ENCODE results near the gene TSSK6. TPM values are rescaled to one million over a fixed set of nuclear protein-coding genes. Genes with fewer than 3 reads are reported as not detected.

The TSSK6 gene
- total and polyA plus RNA-seq, 5 experiments from 2014 or later = 0.59 to 10.8 (median 3.7) TPM

DNA sequence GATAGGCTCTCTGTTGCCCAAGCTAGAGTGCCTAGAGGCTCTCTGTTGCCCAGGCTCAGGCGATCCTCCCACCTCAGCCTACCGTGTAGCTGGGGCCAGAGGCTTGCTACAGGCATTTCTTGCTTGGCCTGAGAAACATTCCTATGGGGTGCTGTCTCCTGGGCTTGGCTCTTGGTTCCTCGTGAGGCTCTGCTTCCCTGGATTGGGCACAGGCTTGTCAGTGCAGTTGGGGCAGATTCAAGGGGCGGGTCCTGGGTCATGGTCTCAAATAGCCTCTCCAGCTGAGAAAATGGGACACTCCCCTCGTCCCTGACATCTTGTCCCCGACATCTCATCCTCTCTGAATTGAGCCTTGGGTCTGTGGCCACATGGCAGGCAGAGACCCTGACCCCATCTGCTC, 4.9 kb downstream of the TSSK6 start:
- Mint-ChIP-seq H3K27ac (peak overlapping the region in 7 of 10 donors; percentile 22 to 54 (median 41)), H3K36me3 (peaks cover 0 to 23% (median 3%) of the 10 kb centered on the region in 3 donors), H3K4me3 (no peak overlapping the region), H3K9me3 (no peaks in the 10 kb centered on the region), H3K4me1 (peaks cover 0 to 4% (median 0%) of the 10 kb centered on the region in 4 donors), H3K27me3 (no peaks in the 10 kb centered on the region)
- DNase-seq = no peak
- ATAC-seq = no peak
- POLR2A ChIA-PET = interaction anchor here (0.7 kb wide), 1 partner anchor 266 kb away, joined by 7 read pairs; no protein-coding TSS in a partner anchor

DNA sequence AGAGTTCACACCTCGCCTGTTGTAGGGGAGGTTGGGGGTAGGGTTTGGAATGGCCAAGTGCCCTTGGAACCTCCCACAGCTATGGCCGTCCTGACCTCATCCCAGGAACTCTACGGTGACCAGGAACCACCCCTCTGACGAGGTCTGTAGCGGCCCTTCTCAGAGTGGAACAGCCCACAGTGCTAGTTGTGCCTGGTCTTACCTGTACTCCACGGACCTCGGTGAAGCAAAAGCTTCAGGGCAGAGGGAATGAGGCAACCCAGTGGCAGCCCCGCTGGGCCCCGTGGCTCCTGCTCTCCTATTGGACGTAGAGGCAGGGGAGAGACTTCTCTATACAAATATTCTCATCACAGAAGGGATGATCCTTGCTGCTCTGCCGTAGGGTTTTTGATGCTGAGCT, 7.1 kb downstream of the TSSK6 start:
- POLR2A ChIA-PET = no interaction called here
- H3K27ac Mint-ChIP-seq = no peak overlapping the region
- no peaks in the 10 kb centered on the region for H3K9me3 Mint-ChIP-seq
- peaks cover 0 to 3% (median 1%) of the 10 kb centered on the region in 4 donors for H3K4me1 Mint-ChIP-seq
- H3K27me3 Mint-ChIP-seq = no peaks in the 10 kb centered on the region
- H3K36me3 Mint-ChIP-seq = peaks cover 0 to 45% (median 6%) of the 10 kb centered on the region in 3 donors
- H3K4me3 Mint-ChIP-seq = no peak overlapping the region
- no peak for ATAC-seq
- DNase-seq = no peak

DNA sequence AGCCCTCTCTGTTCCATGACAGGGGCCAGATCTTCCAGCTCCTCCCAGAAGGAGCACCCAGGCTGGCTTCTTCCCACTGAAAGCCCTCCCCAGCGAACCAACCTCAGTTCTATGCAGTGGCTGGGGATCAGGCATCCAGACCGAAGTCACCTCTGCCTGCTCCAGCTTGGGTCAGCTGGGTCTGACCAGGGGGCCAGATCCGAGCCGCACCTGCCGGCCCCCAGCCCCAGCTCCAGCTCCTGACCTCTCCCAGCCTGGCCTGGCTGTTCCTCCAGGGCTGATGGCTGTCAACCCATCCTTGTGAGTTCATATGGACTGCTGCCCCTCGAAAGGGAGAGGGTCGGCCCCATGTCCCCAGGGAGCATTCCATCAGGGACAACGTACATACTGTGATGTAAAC, 8.0 kb downstream of the TSSK6 start:
- Mint-ChIP-seq H3K27ac (peak overlapping the region in 1 of 10 donors; percentile 43), H3K36me3 (peaks cover 0 to 54% (median 6%) of the 10 kb centered on the region in 3 donors)

DNA sequence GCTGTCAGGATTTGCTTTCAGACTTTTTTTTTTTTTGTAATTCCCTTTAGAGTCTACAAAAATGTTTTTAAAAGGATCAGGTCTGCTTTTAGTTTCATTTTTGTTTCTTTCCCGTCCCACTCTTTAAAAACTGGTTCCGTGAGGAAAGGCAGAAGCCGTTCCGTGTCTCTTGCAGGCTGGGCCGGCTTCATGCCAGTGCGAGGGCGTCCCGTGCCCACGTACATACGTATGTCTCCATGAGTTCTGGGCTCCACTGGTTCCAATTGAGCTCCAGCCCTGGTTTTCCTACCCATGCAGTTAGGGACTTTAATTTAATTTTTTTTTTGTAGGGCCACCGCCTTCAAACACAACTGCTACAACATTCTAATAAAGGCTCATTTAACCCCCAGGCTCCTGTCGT, 8.8 kb downstream of the TSSK6 start:
- Mint-ChIP-seq H3K27ac (peak overlapping the region in 1 of 10 donors; percentile 43), H3K4me1 (peaks cover 0 to 5% (median 1%) of the 10 kb centered on the region in 4 donors), H3K36me3 (peaks cover 0 to 61% (median 6%) of the 10 kb centered on the region in 3 donors), H3K9me3 (no peaks in the 10 kb centered on the region), H3K4me3 (no peak overlapping the region), H3K27me3 (no peaks in the 10 kb centered on the region)
- DNase-seq (no peak), ATAC-seq (no peak)
- POLR2A ChIA-PET = interaction anchor here (0.7 kb wide), 1 partner anchor 157 kb away, joined by 3 read pairs; no protein-coding TSS in a partner anchor

More for the DNA sequence above, 8.0 kb downstream of the TSSK6 start:
- Mint-ChIP-seq H3K27me3 (no peaks in the 10 kb centered on the region), H3K9me3 (no peaks in the 10 kb centered on the region), H3K4me3 (no peak overlapping the region), H3K4me1 (peaks cover 0 to 3% (median 1%) of the 10 kb centered on the region in 4 donors)
- DNase-seq = no peak
- no peak for ATAC-seq
- POLR2A ChIA-PET = interaction anchor here (0.7 kb wide), 1 partner anchor 122 kb away, joined by 3 read pairs; no protein-coding TSS in a partner anchor

DNA sequence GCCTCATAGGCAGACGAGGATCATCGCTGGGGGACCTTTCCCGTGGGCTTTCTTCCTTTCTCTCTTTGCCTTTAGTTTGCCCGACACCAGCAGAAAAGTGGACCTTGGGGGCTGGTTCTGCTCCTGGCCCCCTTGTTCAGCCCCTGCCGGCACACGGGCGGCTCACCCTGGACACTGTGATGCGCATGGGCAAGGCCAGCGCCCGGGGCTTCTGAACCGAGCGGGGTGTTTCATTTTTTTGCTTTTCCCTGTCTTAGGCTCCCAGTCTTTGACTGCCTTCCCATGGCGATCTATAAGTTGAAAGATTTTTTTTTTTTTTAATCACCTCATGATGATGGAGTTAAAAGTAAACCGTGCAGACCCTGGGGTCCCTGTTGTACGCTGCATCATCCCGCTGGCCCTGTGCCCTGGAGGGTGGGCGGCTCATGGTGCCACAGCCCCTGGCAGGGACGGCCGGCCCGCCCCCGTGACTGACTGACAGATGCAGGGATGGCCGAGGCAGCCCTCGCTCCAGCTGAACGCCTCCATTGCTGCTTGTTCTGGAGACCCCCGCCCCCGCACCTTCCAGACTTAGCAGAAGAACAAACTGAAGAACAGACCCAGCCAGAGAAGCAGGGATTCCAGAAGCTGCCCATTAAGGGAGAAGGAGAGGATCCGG, 9.6 kb downstream of the TSSK6 start:
- peaks cover 0 to 67% (median 6%) of the 10 kb centered on the region in 3 donors for H3K36me3 Mint-ChIP-seq
- POLR2A ChIA-PET = interaction anchor here (0.7 to 1.3 kb wide), 2 partner anchors 9 to 56 kb away, joined by 3 read pairs; no protein-coding TSS in a partner anchor
- peaks cover 0 to 5% (median 1%) of the 10 kb centered on the region in 4 donors for H3K4me1 Mint-ChIP-seq
- no peak for DNase-seq
- no peaks in the 10 kb centered on the region for H3K9me3 Mint-ChIP-seq
- H3K4me3 Mint-ChIP-seq = no peak overlapping the region
- H3K27ac Mint-ChIP-seq = no peak overlapping the region
- ATAC-seq = no peak
- no peaks in the 10 kb centered on the region for H3K27me3 Mint-ChIP-seq

DNA sequence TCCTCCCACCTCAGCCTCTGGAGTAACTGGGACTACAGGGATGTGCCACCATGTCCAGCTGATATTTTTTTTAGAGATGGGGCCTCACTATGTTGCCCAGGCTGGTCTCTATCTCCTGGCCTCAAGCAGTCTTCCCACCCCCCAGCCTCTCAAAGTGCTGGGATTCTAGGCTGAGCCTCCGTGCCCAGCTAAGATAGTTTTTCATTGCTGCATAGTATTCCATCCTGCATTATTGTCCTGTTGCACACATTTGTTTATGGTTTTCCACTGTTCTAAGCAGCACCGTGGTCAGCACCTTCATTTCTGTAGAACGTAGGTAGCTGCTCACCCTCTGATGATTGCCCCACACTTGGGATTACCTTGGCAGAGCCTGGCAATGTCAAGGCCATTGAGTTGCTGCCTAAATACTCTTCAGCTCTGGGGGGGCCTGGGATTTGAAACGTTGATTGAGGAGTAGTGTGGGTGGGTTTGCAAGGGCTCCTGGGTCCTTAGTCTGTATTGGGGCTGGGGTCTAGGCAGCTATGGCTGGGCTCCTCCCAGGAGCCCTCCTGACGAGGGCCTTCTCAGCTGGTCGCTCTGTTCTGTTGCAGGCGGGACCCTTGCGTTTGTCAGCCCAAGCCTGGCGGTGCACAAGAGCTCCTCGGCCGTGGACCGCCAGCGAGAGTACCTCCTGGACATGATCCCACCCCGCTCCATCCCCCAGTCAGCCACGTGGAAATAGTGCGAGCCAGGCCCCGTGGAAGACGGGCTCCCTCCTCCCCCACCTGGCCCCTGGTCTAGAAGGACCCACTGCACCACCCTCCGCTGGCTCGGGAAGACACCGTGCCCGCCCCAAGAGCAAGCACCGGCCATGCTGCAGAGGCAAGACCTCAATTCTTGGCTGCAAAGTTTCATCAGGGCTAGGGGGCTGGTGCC, 10.3 kb downstream of the TSSK6 start:
- Mint-ChIP-seq H3K4me3 (no peak overlapping the region), H3K9me3 (no peaks in the 10 kb centered on the region), H3K27ac (peak overlapping the region in 2 of 10 donors; percentile 62 to 63), H3K27me3 (no peaks in the 10 kb centered on the region), H3K36me3 (peaks cover 0 to 74% (median 6%) of the 10 kb centered on the region in 3 donors), H3K4me1 (peaks cover 0 to 5% (median 1%) of the 10 kb centered on the region in 4 donors)
- POLR2A ChIA-PET = interaction anchor here (0.7 to 1.3 kb wide), 3 partner anchors 9 to 359 kb away, joined by 3 to 4 read pairs (median 3); no protein-coding TSS in a partner anchor
- no peak for DNase-seq
- ATAC-seq = no peak

DNA sequence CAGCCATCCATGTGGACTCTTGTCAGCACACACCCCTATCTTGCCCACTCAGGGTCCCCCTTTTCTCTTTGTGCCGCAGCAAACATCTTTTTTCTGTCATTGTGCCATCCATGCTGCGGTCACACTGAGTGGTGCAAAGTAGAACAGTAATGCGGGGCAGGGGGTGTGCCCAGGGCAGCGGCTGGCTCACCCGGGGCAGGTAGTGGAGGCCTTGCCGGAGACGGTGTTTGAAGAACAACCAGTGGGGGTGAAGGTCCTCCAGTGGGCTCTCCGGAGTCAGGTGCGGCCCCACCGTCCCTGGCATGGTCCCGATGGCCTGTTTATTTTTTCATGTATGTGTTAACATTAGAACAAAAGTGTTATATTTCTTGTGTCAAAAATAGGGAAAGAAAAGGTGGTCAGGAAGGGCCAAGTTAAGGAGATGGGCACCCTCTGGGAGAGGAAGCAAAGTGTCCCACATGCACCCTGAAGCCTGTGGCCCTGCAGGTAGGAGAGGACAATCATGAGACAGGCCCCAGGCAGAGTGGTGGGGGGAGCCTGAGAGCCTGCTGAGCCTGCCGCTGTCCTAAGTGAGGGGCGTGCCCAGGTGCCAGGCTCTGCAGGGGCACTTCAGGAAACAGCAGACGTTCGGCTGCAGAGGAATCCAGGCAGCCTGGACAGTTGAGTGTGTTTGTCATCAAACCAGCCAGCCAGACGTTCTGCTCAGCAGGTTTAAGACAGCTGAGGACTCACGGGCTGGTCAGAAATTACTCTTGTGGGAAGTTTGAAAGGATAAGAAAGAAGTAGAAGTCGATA, 12.3 kb downstream of the TSSK6 start:
- DNase-seq = peak in 1 of 10 donors; percentile 46
- POLR2A ChIA-PET = interaction anchor here (0.6 kb wide), 1 partner anchor 109 kb away, joined by 6 read pairs; no protein-coding TSS in a partner anchor
- ATAC-seq = no peak
- no peaks in the 10 kb centered on the region for H3K27me3 Mint-ChIP-seq
- H3K27ac Mint-ChIP-seq = peak overlapping the region in 5 of 10 donors; percentile 15 to 88 (median 29)
- no peak overlapping the region for H3K4me3 Mint-ChIP-seq
- peaks cover 0 to 5% (median 1%) of the 10 kb centered on the region in 4 donors for H3K4me1 Mint-ChIP-seq
- H3K9me3 Mint-ChIP-seq = no peaks in the 10 kb centered on the region
- peaks cover 0 to 82% (median 7%) of the 10 kb centered on the region in 3 donors for H3K36me3 Mint-ChIP-seq

DNA sequence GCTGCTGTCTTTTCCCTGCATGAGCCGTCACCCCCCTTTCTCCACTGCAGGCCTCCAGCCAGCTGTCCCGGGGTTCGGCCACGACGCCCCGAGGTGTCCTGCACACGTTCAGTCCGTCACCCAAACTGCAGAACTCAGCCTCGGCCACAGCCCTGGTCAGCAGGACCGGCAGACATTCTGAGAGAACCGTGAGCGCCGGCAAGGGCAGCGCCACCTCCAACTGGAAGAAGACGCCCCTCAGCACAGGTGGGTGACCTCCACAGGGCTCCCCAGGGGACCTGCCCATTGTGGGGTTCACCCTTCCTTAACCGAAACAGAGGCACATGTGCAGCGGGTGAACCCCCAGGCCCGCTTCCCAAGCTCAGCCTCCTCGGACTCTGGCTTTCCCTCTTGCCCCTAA, 13.1 kb downstream of the TSSK6 start:
- POLR2A ChIA-PET = no interaction called here
- Mint-ChIP-seq H3K27ac (peak overlapping the region in 1 of 10 donors; percentile 29), H3K36me3 (peaks cover 0 to 82% (median 7%) of the 10 kb centered on the region in 3 donors), H3K4me1 (peaks cover 0 to 6% (median 1%) of the 10 kb centered on the region in 4 donors), H3K27me3 (no peaks in the 10 kb centered on the region), H3K4me3 (no peak overlapping the region), H3K9me3 (no peaks in the 10 kb centered on the region)
- DNase-seq (peak in 1 of 10 donors; percentile 45), ATAC-seq (no peak)

DNA sequence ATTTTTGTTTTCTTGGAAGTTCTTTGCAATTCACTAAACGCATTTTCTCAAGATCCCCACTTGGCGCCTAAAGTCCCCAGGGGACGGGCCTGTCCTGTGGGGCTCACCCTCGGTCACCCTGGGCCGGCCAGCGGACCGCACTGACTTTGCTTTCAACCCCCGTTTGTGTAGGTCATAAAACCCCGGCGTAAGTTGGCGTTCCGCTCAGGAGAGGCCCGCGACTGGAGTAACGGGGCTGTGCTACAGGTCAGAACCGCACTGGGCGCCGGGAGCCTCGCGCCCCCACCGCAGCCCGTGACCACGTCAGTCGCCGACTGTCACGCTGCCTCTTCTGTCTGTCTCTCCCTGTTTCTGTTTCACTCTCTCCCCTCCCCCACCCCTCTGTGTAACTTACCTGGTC, 13.6 kb downstream of the TSSK6 start:
- Mint-ChIP-seq H3K27ac (peak overlapping the region in 2 of 10 donors; percentile 53 to 75), H3K4me3 (no peak overlapping the region), H3K9me3 (no peaks in the 10 kb centered on the region), H3K27me3 (no peaks in the 10 kb centered on the region), H3K36me3 (peaks cover 0 to 84% (median 7%) of the 10 kb centered on the region in 3 donors), H3K4me1 (peaks cover 0 to 7% (median 2%) of the 10 kb centered on the region in 4 donors)
- DNase-seq (no peak), ATAC-seq (no peak)
- POLR2A ChIA-PET = interaction anchor here (0.6 kb wide), 1 partner anchor 82 kb away, joined by 3 read pairs; no protein-coding TSS in a partner anchor

DNA sequence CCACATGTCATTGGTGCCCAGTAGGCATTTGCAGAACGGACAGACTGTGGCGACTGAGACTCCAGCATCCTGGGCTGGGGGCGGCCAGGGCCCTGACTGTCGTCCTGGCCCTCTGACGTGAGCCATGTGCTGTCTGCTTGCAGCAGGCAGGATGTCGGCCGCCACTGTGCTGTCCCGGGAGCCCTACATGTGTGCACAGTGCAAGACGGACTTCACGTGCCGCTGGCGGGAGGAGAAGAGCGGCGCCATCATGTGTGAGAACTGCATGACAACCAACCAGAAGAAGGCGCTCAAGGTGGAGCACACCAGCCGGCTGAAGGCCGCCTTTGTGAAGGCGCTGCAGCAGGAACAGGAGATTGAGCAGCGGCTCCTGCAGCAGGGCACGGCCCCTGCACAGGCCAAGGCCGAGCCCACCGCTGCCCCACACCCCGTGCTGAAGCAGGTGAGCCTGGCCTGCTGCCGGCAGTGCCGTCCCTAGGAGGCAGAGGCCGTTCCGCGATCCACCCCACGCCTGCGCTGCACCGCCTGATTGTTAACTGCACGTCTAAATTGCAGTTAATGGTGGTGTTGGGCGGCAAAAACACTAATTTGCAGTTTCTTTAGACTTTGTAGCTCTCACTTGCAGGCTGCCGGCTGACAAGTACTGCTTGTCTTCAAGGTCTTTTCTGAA, 14.2 kb downstream of the TSSK6 start:
- POLR2A ChIA-PET = interaction anchor here (0.5 to 0.6 kb wide), 2 partner anchors 12 to 81 kb away, joined by 3 read pairs; no protein-coding TSS in a partner anchor
- H3K27me3 Mint-ChIP-seq = no peaks in the 10 kb centered on the region
- no peak overlapping the region for H3K4me3 Mint-ChIP-seq
- peak in 1 of 10 donors; percentile 31 for DNase-seq
- peak overlapping the region in 1 of 10 donors; percentile 53 for H3K27ac Mint-ChIP-seq
- H3K9me3 Mint-ChIP-seq = no peaks in the 10 kb centered on the region
- ATAC-seq = no peak
- peaks cover 0 to 85% (median 4%) of the 10 kb centered on the region in 3 donors for H3K36me3 Mint-ChIP-seq
- peaks cover 0 to 8% (median 3%) of the 10 kb centered on the region in 4 donors for H3K4me1 Mint-ChIP-seq

DNA sequence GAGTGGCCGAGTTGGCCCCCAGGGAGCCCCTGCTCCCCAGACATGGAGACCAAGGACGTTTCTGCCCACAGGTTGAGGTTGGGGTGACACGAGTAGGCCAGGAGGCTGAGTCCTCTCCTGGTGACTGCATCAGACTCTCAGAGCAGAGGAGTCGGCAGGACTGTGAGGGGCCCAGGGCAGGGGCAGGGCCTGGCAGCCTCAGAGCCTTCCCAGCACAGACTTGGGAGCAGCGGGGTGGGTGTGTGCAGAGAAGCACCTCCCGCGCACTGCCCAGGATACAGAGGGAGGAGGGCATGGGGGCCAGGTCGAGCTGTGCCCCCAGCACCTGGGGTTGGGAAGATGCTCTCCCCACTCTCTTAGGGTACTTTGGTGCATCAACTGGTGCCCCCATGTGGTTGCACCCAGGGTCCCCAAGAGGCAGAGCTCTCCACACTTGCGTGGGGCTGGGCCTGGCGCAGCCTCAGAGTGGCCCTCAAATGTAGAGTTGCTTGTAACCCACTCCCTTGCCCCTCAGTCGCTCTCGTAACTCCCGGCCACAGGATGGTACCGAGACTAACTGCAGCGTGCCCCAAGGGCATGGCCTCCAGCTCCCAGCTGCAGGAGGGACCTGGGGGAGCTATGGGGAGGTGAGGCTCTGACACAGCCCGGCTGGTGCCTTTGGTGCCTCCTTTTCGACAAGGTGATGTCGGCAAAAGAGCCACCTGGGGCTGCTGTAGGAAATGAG, 15.9 kb downstream of the TSSK6 start:
- Mint-ChIP-seq H3K4me1 (peaks cover 0 to 15% (median 6%) of the 10 kb centered on the region in 4 donors), H3K4me3 (no peak overlapping the region), H3K27me3 (no peaks in the 10 kb centered on the region), H3K27ac (peak overlapping the region in 2 of 10 donors; percentile 72 to 90), H3K9me3 (no peaks in the 10 kb centered on the region), H3K36me3 (peaks cover 0 to 83% (median 4%) of the 10 kb centered on the region in 3 donors)
- DNase-seq = peak in 1 of 10 donors; percentile 35
- POLR2A ChIA-PET = no interaction called here
- ATAC-seq = no peak
